Stomach (tissue), 9 donors: ENCODE results near the gene MISP. TPM values are rescaled to one million over a fixed set of nuclear protein-coding genes. Genes with fewer than 3 reads are reported as not detected.

Experiments used
- DNase-seq, 2 donors: peaks; one replicate each; pipeline versions ENCODE4 v3.0.0 to v3.0.0-alpha.2; 2013 to 2019
- H3K27ac ChIP-seq, 5 donors: fragments of 200-600 bp in 4 of 5; sonication (generic) in 4 of 5; one replicate each; pipeline ENCODE4 v1.5.1; 2013 to 2019; ENCODE audit warnings: mild to moderate bottlenecking in 1 of 5, moderate library complexity in 1 of 5
- H3K27me3 ChIP-seq, 3 donors: fragments of 200-600 bp; sonication (generic); one replicate each; pipeline ENCODE4 v1.5.1; 2017 to 2019; ENCODE audit warnings: mixed run types in 1 of 3
- H3K36me3 ChIP-seq, 4 donors: fragments of 200-600 bp; sonication (generic); 1 replicate in 3 of 4; 2 replicates in 1 of 4; pipeline ENCODE4 v1.5.1; 2016 to 2019
- H3K4me1 ChIP-seq, 4 donors: fragments of 200-600 bp; sonication (generic); one replicate each; pipeline ENCODE4 v1.5.1; 2016 to 2019
- H3K4me3 ChIP-seq, 4 donors: fragments of 200-600 bp; sonication (generic) in 3 of 4; one replicate each; pipeline ENCODE4 v1.5.1; 2016 to 2019; ENCODE audit warnings: mild to moderate bottlenecking in 1 of 4
- H3K9me3 ChIP-seq, 4 donors: fragments of 200-600 bp; sonication (generic); one replicate each; pipeline ENCODE4 v1.5.1; 2016 to 2019
- CTCF ChIP-seq, 7 experiments: fragments of 450-650 bp in 4 of 7; fragments of 200-600 bp in 3 of 7; sonication (generic) in 3 of 7; IDR thresholded peaks; one replicate each; pipeline ENCODE4 v1.5.1; 2016 to 2019; ENCODE audit warnings: antibody characterized with exemption in 7 of 7, control low read depth in 2 of 7, mild to moderate bottlenecking in 1 of 7
- EP300 ChIP-seq: sonication (generic); formaldehyde crosslinking; IDR thresholded peaks from one replicate; pipeline ENCODE4 v1.6.1; 2017; ENCODE audit warnings: antibody characterized with exemption
- POLR2A ChIP-seq, 4 donors: fragments of 450-650 bp; IDR thresholded peaks; one replicate each; pipeline ENCODE4 v1.6.1; 2016; ENCODE audit warnings: antibody characterized with exemption in 4 of 4, control low read depth in 2 of 4, mild to moderate bottlenecking in 1 of 4, moderate library complexity in 1 of 4
- POLR2AphosphoS5 ChIP-seq, 3 donors: sonication (generic); formaldehyde crosslinking; IDR thresholded peaks; one replicate each; pipeline ENCODE4 v1.6.1; 2016; ENCODE audit warnings: antibody characterized with exemption in 3 of 3
- WGBS, 5 donors: extraction: QIAGEN DNeasy Blood & Tissue Kit in 3 of 5; methylation state at CpG; one replicate each; pipeline versions ENCODE4 v1.1.5 to v1.1.7; 2013 to 2018; 5-methylcytosine and 5-hydroxymethylcytosine counted together
- intact Hi-C: fragments of 100-400 bp; cut with DNase I; formaldehyde crosslinking; loops from one replicate; pipeline ENCODE4 v1.15.1; 2023; ENCODE audit warnings: low total_unique reads
- polyA plus RNA-seq, 3 donors: library from polyadenylated mRNA; stranded (reverse); fragments of 200-250 nt; gene quantifications; one replicate each; pipeline ENCODE4 v1.2.3, GENCODE V29; 2013
- small RNA-seq, 4 donors: library from RNA; depleted of rRNA; stranded (forward); fragments of <200 nt; gene quantifications; one replicate each; pipeline ENCODE3, GENCODE V24; 2016
- total RNA-seq, 5 donors: library from RNA; depleted of rRNA; stranded (reverse); fragments of >200 nt; gene quantifications; one replicate each; pipeline versions ENCODE4 v1.1.0 to v1.2.3, GENCODE V29; 2014 to 2016
- donor health status: healthy with polysubstance abuse.
- donor health status: Bipolar disorder and iron deficiency.
- donor health status: healthy.

The MISP gene
- total and polyA plus RNA-seq, 8 donors = 2.1 to 149 (median 12.7) TPM

- no peak for DNase-seq
- H3K27me3 ChIP-seq = no peaks in the 10 kb centered on the region
- no peak for TF ChIP-seq POLR2AphosphoS5 (IDR thresholded peaks at IDR 0.05)
- TF ChIP-seq EP300 = no peak
- TF ChIP-seq CTCF (IDR thresholded peaks at IDR 0.05) = no peak
- no peak for TF ChIP-seq POLR2A (IDR thresholded peaks at IDR 0.05)
- peaks cover 43 to 53% (median 51%) of the 10 kb centered on the region in 4 donors for H3K36me3 ChIP-seq
- intact Hi-C loops = no loop called here
- no peaks in the 10 kb centered on the region for H3K4me1 ChIP-seq
- no peak overlapping the region for H3K27ac ChIP-seq
- no peaks in the 10 kb centered on the region for H3K9me3 ChIP-seq
- WGBS, 5 donors = 89 to 96% (median 93%) methylated on average over 52 to 87 of the region's 87 CpGs
- no peak overlapping the region for H3K4me3 ChIP-seq
These were observed 62.6 kb downstream of the MISP start for GRCh38 chr19:813219-814151.

Small RNA genes within 50 kb of the gene (small RNA-seq; reads per million reads assigned to genes)
- 0 reads per million in 4 donors for gene MIR3187

Other genes starting within 250 kb of the MISP start
- gene TPGS1, start 243.6 kb upstream of the MISP start, total RNA-seq = 10 to 100 TPM in 3 of 5 donors, 1 to 10 TPM in 2; 1.2 to 65.5 (median 15.2) TPM
- 10 to 100 TPM; 26.3 to 33.8 (median 26.4) TPM for gene TPGS1, start 243.6 kb upstream of the MISP start, polyA plus RNA-seq
- 100 to 1,000 TPM in 2 of 5 donors, 10 to 100 TPM in 3; 26.1 to 503 (median 72.9) TPM for gene CDC34, start 219.4 kb upstream of the MISP start, total RNA-seq
- 10 to 100 TPM; 62.9 to 82.1 (median 80.5) TPM for gene CDC34, start 219.4 kb upstream of the MISP start, polyA plus RNA-seq
- gene GZMM, start 207.1 kb upstream of the MISP start, total RNA-seq = 1 to 10 TPM in 1 of 5 donors, under 1 TPM in 1, not detected in 3; 0.55 to 5.4 TPM
- 1 to 10 TPM in 1 of 3 donors, under 1 TPM in 2; 0.37 to 6.6 (median 0.93) TPM for gene GZMM, start 207.1 kb upstream of the MISP start, polyA plus RNA-seq
- 1,000 to 10,000 TPM in 1 of 5 donors, 100 to 1,000 TPM in 4; 184 to 1,029 (median 269) TPM for gene BSG, start 178.5 kb upstream of the MISP start, total RNA-seq
- 100 to 1,000 TPM; 193 to 524 (median 393) TPM for gene BSG, start 178.5 kb upstream of the MISP start, polyA plus RNA-seq
- gene HCN2, start 161.2 kb upstream of the MISP start, total RNA-seq = under 1 TPM in 1 of 5 donors, not detected in 4; 0.18 TPM
- gene HCN2, start 161.2 kb upstream of the MISP start, polyA plus RNA-seq = under 1 TPM in 2 of 3 donors, not detected in 1; 0.10 to 0.15 TPM
- 100 to 1,000 TPM in 1 of 5 donors, 10 to 100 TPM in 4; 18.5 to 196 (median 57.8) TPM for gene POLRMT, start 117.6 kb upstream of the MISP start, total RNA-seq
- 100 to 1,000 TPM in 1 of 3 donors, 10 to 100 TPM in 2; 73.5 to 103 (median 89.4) TPM for gene POLRMT, start 117.6 kb upstream of the MISP start, polyA plus RNA-seq
- under 1 TPM in 1 of 5 donors, not detected in 4; 0.45 TPM for gene FGF22, start 111.2 kb upstream of the MISP start, total RNA-seq
- gene FGF22, start 111.2 kb upstream of the MISP start, polyA plus RNA-seq = under 1 TPM; 0.37 to 0.76 (median 0.48) TPM
- gene RNF126, start 87.9 kb upstream of the MISP start, total RNA-seq = 100 to 1,000 TPM in 1 of 5 donors, 10 to 100 TPM in 4; 21.1 to 240 (median 65.9) TPM
- 10 to 100 TPM; 29.9 to 35.1 (median 35.0) TPM for gene RNF126, start 87.9 kb upstream of the MISP start, polyA plus RNA-seq
- gene FSTL3, start 74.7 kb upstream of the MISP start, total RNA-seq = 100 to 1,000 TPM in 1 of 5 donors, 10 to 100 TPM in 4; 12.3 to 136 (median 62.9) TPM
- 10 to 100 TPM; 12.5 to 32.8 (median 20.7) TPM for gene FSTL3, start 74.7 kb upstream of the MISP start, polyA plus RNA-seq
- not detected for gene PRSS57, start 55.7 kb upstream of the MISP start, total RNA-seq
- not detected for gene PRSS57, start 55.7 kb upstream of the MISP start, polyA plus RNA-seq
- 10 to 100 TPM; 12.1 to 88.9 (median 17.5) TPM for gene PALM, start 42.2 kb upstream of the MISP start, total RNA-seq
- gene PALM, start 42.2 kb upstream of the MISP start, polyA plus RNA-seq = 10 to 100 TPM in 2 of 3 donors, 1 to 10 TPM in 1; 9.8 to 14.8 (median 12.0) TPM
- gene PTBP1, start 46.3 kb downstream of the MISP start, total RNA-seq = 100 to 1,000 TPM in 4 of 5 donors, 10 to 100 TPM in 1; 92.9 to 539 (median 173) TPM
- gene PTBP1, start 46.3 kb downstream of the MISP start, polyA plus RNA-seq = 10 to 100 TPM; 74.8 to 80.9 (median 74.8) TPM
- gene PLPPR3, start 70.8 kb downstream of the MISP start, total RNA-seq = under 1 TPM in 1 of 5 donors, not detected in 4; 0.55 TPM
- under 1 TPM in 1 of 3 donors, not detected in 2; 0.46 TPM for gene PLPPR3, start 70.8 kb downstream of the MISP start, polyA plus RNA-seq
- under 1 TPM in 1 of 5 donors, not detected in 4; 0.55 TPM for gene AZU1, start 76.7 kb downstream of the MISP start, total RNA-seq
- 1 to 10 TPM in 1 of 3 donors, under 1 TPM in 2; 0.53 to 1.5 (median 1.00) TPM for gene AZU1, start 76.7 kb downstream of the MISP start, polyA plus RNA-seq
- gene PRTN3, start 89.9 kb downstream of the MISP start, total RNA-seq = 1 to 10 TPM in 1 of 5 donors, not detected in 4; 2.6 TPM
- gene PRTN3, start 89.9 kb downstream of the MISP start, polyA plus RNA-seq = under 1 TPM in 1 of 3 donors, not detected in 2; 0.15 TPM
- gene ELANE, start 101.2 kb downstream of the MISP start, total RNA-seq = 10 to 100 TPM in 1 of 5 donors, 1 to 10 TPM in 1, not detected in 3; 2.9 to 10.5 TPM
- 1 to 10 TPM in 2 of 3 donors, not detected in 1; 1.1 to 3.4 TPM for gene ELANE, start 101.2 kb downstream of the MISP start, polyA plus RNA-seq
- 1,000 to 10,000 TPM in 1 of 5 donors, 100 to 1,000 TPM in 3, 10 to 100 TPM in 1; 36.6 to 1,275 (median 118) TPM for gene CFD, start 108.6 kb downstream of the MISP start, total RNA-seq
- gene CFD, start 108.6 kb downstream of the MISP start, polyA plus RNA-seq = 100 to 1,000 TPM in 2 of 3 donors, 10 to 100 TPM in 1; 48.7 to 204 (median 140) TPM
- 100 to 1,000 TPM in 2 of 5 donors, 10 to 100 TPM in 3; 16.7 to 126 (median 82.1) TPM for gene MED16, start 142.1 kb downstream of the MISP start, total RNA-seq
- 10 to 100 TPM; 49.0 to 74.0 (median 54.7) TPM for gene MED16, start 142.1 kb downstream of the MISP start, polyA plus RNA-seq
- gene RNU6-9, start 142.4 kb downstream of the MISP start, total RNA-seq = not detected
- gene RNU6-9, start 142.4 kb downstream of the MISP start, polyA plus RNA-seq = not detected
- 10 to 100 TPM in 3 of 5 donors, 1 to 10 TPM in 2; 5.8 to 62.0 (median 29.7) TPM for gene R3HDM4, start 162.1 kb downstream of the MISP start, total RNA-seq
- 10 to 100 TPM; 47.1 to 63.8 (median 60.0) TPM for gene R3HDM4, start 162.1 kb downstream of the MISP start, polyA plus RNA-seq
- gene KISS1R, start 166.2 kb downstream of the MISP start, total RNA-seq = not detected
- not detected for gene KISS1R, start 166.2 kb downstream of the MISP start, polyA plus RNA-seq
- gene ARID3A, start 174.9 kb downstream of the MISP start, total RNA-seq = 10 to 100 TPM in 2 of 5 donors, 1 to 10 TPM in 2, not detected in 1; 1.8 to 23.5 (median 8.6) TPM
- 1 to 10 TPM; 1.1 to 4.3 (median 2.1) TPM for gene ARID3A, start 174.9 kb downstream of the MISP start, polyA plus RNA-seq
- gene WDR18, start 233.2 kb downstream of the MISP start, total RNA-seq = 100 to 1,000 TPM in 2 of 5 donors, 10 to 100 TPM in 3; 19.1 to 410 (median 67.7) TPM
- gene WDR18, start 233.2 kb downstream of the MISP start, polyA plus RNA-seq = 10 to 100 TPM; 44.4 to 81.3 (median 51.9) TPM
- not detected for gene GRIN3B, start 249.3 kb downstream of the MISP start, total RNA-seq
- gene GRIN3B, start 249.3 kb downstream of the MISP start, polyA plus RNA-seq = under 1 TPM in 1 of 3 donors, not detected in 2; 0.03 TPM